Muscle of arm (tissue), 12 donors: ENCODE measurements around the gene MYO15B. TPM values are rescaled to one million over a fixed set of nuclear protein-coding genes. Genes with fewer than 3 reads are reported as not detected.

ENCODE experiments used
- DNase-seq: peaks from one replicate; pipeline ENCODE4 v3.0.0-alpha.2; 2013
- polyA plus RNA-seq, 12 donors: library from polyadenylated mRNA; unstranded; fragments of 120-200 nt; gene quantifications; one replicate each; pipeline ENCODE4 v1.2.1, GENCODE V29; 2013; ENCODE audit not compliant: insufficient read length in 12 of 12

The MYO15B gene
- polyA plus RNA-seq, 12 donors, result 56.2 to 196 (median 104) TPM; not detected in 1

DNA sequence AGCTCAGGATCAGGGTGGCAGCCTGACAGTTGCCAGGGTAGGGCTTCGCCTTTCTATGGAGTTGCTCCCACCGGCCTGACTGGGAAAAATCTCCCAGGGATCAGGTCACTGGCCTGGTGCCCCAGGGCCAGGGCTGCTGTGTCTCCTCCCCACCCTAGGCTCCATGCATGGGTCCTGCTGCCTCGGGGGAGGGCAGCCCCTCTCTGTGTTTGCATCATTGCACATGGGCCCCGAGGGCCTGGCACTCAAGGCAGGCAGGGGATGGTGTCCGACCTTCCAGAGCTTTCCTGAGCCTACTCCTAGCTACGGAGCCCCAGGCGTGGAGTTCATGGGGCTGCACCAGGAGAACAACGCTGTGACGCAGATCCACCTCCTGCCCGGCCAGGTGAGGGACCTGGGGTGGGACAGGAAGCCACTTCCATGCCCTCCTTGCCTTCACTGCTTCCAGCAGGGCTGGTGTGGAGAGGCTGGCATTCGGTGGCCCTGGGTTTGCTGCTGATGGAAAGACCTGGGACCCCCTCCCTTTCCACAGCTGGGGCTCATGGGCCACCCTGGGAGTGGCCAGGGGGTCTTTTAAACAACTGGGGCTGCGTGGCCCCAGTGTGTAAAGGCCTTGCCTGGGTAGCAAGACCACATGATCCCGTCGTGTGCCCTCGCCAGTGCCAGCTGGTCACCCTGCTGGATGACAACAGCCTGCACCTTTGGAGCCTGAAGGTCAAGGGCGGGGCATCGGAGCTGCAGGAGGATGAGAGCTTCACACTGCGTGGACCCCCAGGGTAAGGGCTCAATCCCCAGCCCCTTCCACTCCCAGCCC is 29.5 kb upstream of the MYO15B start:
- DNase-seq, result no peak

DNA sequence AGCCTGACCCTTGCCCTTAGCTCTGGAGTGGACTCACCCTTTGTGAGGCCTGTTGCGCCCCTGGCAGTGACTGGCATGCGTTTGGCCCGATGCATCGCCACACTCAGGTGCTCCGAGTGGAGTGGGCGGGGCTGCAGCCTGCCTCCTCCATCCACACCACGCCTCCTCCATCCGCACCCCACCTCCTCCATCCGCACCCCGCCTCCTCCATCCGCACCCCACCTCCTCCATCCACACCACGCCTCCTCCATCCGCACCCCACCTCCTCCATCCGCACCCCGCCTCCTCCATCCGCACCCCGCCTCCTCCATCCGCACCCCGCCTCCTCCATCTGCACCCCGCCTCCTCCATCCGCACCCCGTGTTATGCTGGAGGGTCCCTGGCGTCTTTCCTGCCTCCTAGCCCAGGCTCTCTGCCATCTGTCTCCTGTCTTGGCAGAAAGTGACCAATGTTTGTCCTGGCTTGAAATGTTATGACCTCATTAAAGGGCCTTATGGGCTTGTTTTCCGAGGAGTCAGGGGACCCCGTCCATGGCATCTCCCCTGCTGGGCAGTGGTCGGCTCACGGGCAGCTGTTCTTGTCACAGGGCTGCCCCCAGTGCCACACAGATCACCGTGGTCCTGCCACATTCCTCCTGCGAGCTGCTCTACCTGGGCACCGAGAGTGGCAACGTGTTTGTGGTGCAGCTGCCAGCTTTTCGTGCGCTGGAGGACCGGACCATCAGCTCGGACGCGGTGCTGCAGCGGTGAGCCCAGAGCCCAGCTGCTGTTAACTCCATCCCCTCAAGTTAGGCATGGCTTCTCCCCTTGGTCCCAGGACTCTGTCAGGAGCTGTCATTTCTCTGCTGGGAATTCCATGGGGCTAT is 28.7 kb upstream of the MYO15B start:
- DNase-seq, result no peak

DNA sequence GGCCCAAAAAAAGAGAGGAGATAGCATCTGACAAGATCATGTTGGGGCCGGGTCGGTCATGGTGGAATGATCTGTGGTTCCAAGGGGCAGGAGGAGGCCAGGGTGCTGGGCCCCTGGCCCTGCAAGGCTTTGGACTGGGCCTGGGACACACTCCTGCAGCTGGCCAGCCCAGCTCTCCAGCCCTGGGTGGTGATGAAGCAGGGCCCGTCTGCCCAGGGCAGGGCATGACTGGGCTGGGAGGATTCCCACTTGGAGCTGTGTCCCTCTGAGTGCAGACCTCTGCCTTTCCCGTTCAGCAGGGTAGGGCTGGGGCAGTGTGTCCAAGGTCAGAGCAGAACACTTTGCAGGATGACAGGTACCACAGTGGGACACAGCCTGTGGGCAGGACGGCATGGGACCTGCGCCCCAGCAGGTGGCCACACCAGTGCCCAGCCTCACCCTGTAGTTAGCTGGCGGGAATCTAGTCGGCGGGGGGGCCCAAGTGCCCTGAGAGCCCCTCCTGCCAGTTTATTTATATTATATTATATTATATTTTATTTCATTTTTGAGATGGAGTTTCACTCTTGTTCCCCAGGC is 27.6 kb upstream of the MYO15B start:
- DNase-seq, result no peak

DNA sequence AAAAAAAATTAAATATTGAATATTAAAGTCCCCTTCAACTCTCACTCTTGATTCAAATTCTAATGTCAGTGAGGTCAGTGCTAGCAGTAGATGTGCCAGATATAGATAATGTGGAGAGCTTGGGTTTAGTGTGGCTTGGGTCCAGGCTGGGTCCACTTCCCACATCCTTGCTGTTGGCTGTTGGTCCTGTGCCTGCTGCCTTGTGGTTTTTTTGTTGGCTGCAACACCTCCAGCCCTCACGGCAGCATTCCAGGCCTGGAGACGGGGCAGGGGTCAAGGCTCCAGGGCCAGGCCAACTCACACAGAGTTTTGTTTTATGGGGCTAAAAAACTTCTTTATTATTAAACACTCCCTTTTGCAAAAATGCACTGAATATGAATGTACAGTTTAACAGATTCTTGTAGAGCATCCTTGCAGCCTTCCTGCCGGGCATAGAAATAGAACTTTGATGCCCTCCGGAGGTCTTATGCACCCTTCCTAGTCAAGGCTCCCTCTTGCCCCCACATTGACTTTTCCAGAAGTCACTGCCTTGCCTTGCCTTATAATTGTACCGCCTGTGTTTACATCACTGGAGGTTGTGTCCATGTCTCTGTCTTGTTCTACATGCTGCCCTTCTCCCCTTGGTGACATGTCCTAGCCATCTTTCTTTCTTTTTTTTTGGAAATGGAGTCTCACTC is 25.5 kb upstream of the MYO15B start:
- no peak for DNase-seq

DNA sequence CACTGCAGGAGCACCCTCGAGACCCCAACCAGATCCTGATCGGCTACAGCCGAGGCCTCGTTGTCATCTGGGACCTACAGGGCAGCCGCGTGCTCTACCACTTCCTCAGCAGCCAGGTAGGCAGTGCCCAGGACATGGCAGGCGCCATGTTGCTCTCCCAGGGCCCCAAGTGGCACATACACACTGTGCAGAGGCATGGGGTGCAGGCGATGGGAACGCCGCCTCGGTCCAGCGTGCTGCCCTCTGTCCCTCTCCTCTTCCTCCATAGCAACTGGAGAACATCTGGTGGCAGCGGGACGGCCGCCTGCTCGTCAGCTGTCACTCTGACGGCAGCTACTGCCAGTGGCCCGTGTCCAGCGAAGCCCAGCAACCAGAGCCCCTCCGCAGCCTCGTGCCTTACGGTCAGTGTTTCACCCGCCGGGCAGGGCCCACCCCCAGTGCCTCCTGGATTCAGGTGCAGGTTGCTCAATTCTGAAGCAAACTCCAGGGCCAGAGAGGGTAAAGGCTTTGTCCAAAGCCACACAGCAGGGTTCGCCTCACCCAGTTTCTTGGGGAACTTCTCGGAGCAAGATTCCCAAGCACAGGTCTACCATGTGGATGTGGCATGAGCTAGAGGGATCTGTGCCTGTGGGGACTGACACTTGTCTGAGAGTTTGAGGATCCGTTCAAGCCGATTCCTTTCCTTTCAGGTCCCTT is 24.4 kb upstream of the MYO15B start:
- no peak for DNase-seq

DNA sequence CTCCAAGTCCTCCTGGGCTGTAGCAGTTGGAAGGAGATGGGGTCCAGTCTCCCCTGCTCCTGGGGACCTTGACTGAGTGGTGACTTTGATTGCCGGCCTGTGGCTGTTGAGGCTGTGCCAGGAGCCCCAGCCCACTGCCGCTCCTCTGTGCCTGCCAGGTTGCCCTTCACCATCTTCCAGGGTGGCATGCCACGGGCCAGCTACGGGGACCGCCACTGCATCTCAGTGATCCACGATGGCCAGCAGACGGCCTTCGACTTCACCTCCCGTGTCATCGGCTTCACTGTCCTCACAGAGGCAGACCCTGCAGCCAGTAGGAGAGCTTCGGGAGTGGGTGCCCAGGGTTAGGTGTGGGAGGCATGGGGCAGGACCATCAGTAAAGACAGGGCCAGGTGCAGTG is 23.4 kb upstream of the MYO15B start:
- DNase-seq, result no peak

DNA sequence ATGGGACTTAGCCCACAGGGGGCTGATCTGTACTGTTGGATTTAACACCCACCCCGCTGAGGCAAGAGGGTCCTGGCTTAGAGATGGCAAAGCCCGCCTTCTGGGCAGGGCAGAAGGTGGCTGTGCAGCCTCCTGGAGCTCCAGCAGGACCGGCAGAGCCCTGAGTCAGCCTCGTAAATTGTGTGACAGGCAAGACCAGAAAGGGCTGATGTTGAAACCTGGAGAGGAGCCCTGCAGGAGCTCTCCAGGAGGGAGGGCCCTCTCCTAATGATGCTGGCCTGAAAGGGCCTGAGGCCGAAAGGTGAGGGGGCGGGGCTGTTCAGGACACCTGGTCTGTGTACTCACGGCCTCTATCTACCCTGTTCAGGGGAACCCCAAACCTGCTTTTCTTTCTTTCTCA is 22.5 kb upstream of the MYO15B start:
- DNase-seq, result no peak

DNA sequence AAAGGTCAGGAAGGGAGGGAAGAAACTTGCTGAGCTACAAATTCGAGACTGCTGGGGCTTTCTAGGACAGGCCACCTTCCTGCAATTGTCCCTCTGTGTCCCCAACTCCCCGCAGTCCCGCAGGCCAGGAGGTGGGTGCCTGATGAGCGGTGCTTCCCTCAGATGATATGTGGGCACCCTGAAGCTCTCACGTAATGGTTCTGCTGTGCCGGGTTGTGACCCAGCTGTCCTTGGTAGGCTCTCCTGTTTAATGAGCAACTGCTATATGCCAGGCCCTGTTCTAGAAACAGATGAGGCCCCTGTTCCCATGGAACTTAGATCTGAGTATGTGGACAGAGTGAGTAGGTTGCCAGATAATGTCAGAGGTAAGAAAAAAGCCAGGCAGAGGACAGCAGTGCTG is 22.0 kb upstream of the MYO15B start:
- DNase-seq, result no peak

DNA sequence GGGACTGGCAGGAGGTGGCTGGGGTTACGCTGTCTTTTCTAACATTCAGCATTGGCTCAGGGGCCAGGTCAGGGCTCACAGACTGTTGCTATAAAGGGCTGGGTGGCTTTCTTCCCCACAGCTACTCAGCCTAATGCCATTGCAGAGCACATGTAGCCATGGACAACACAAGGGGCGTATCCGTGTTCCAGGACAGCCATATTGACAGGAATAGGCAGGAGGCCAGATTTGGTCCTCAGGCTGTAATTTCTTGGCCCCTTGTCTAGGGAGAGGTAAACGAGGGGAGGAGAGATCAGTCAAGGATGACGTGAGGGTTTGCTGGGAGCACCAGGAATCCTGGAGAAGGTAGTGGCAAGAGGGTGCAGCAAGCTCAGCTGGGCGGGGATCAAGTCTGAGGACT is 21.2 kb upstream of the MYO15B start:
- no peak for DNase-seq

DNA sequence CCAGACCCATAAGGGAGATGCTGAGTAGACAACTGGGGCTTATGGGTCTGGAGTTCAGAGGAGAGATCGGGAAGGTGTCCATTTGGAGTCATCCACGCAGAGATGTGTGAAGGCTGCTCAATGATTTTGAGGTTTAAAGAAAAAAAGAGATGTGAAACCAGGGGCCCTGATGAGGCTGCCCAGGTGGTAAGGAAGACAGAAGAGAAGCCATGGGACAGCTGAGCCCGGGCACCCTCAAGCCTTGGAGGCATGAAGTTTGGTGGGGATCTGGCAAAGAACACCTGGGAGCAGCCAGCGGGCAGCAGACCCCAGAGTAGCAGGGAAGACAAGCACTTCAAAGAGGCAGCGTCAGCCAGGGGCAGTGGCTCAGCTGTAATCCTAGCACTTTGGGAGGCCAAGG is 20.8 kb upstream of the MYO15B start:
- no peak for DNase-seq

DNA sequence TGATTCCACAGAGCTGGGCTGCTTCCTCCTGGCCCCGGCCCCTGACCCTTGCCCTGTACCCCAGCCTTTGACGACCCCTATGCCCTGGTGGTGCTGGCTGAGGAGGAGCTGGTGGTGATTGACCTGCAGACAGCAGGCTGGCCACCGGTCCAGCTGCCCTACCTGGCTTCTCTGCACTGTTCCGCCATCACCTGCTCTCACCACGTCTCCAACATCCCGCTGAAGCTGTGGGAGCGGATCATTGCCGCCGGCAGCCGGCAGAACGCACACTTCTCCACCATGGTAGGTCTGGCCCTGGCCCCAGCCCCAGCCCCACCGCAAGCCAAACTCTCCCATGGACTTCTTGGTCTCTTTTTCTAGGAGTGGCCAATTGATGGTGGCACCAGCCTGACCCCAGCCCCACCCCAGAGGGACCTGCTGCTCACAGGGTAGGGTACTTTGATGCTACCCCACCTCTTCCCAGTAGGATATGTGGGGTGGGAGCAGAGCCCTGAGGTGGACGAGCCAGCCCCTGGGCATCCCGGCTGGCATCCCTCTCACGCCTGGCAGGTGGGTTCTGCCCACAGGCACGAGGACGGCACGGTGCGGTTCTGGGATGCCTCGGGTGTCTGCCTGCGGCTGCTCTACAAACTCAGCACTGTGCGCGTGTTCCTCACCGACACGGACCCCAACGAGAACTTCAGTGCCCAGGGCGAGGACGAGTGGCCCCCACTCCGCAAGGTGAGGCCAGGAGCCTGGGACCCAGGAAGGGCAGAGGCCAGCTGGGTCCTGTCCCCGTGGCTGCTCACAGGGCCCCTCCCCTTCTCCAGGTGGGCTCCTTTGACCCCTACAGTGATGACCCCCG is 19.0 kb upstream of the MYO15B start:
- no peak for DNase-seq

DNA sequence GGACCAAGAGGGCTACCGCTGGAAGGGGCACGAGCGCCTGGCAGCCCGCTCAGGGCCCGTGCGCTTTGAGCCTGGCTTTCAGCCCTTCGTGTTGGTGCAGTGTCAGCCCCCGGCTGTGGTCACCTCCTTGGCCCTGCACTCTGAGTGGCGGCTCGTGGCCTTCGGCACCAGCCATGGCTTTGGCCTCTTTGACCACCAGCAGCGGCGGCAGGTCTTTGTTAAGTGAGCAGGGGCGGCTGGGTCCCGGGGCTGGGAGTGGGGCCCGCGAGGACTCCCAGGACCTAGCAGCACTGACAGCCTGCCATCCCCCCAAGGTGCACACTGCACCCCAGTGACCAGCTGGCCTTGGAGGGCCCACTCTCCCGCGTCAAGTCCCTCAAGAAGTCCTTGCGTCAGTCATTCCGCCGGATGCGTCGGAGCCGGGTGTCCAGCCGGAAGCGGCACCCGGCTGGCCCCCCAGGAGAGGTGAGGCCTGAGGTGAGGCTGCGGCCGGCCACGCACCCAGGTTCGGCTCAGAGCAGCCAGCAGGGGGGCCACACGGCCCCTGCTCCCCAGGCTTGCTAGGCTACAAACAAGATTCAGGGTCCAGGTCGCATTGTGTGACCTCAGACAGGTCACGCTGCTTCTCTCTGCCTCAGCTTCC is 17.4 kb upstream of the MYO15B start:
- DNase-seq, result no peak

DNA sequence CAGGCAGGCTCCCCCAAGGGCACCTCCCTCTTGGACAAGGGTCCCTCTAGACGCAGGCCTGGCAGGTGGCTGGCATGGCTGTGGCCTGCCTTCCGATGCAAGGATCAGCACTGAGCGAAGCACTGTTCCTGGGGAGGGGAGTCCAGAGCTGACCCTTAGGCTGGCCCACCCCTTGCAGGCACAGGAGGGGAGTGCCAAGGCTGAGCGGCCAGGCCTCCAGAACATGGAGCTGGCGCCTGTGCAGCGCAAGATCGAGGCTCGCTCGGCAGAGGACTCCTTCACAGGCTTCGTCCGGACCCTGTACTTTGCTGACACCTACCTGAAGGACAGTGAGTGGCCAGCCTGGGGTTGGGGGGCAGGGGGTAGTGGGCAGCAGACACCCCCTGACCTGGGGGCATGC is 16.8 kb upstream of the MYO15B start:
- DNase-seq, result no peak

DNA sequence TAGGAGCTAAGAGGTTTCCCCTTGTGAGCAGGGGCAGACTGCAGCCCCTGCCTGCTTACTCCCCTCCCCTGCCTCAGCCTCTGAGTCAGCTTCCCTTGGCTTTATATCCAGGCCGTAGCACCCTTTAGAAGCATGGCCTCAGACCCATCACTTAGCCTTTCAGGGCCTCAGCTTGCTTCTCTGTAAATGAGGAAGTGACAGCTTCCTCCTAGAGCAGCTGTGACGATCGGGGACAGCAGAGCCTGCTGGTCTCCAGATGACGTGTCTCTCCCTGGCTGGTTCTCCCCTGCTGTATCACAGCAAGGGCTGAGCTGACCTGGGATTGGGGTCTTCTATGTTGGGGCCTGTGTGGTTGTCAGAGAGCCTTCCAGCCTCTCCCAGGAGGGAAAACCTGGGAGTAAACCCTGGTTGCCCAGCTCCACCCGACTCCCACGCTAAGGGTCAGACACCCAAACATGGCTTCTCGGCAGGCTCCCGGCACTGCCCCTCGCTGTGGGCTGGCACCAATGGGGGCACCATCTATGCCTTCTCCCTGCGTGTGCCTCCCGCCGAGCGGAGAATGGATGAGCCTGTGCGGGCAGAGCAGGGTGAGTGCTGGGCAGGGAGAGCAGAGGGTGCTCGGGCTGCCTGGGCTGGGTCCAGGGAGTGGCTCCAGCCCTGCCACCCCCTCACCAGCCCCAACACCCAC is 16.3 kb upstream of the MYO15B start:
- no peak for DNase-seq

DNA sequence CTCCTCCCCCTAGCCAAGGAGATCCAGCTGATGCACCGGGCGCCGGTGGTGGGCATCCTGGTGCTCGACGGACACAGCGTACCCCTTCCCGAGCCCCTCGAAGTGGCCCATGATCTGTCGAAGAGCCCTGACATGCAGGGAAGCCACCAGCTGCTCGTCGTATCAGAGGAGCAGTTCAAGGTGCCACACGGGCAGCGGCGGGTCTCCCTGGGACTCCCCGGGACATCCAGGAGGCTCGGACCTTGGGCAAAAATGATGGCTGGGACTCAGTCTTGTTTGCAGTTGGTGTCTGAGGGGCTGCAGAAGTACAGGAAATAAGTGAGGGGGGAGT is 15.8 kb upstream of the MYO15B start:
- no peak for DNase-seq

DNA sequence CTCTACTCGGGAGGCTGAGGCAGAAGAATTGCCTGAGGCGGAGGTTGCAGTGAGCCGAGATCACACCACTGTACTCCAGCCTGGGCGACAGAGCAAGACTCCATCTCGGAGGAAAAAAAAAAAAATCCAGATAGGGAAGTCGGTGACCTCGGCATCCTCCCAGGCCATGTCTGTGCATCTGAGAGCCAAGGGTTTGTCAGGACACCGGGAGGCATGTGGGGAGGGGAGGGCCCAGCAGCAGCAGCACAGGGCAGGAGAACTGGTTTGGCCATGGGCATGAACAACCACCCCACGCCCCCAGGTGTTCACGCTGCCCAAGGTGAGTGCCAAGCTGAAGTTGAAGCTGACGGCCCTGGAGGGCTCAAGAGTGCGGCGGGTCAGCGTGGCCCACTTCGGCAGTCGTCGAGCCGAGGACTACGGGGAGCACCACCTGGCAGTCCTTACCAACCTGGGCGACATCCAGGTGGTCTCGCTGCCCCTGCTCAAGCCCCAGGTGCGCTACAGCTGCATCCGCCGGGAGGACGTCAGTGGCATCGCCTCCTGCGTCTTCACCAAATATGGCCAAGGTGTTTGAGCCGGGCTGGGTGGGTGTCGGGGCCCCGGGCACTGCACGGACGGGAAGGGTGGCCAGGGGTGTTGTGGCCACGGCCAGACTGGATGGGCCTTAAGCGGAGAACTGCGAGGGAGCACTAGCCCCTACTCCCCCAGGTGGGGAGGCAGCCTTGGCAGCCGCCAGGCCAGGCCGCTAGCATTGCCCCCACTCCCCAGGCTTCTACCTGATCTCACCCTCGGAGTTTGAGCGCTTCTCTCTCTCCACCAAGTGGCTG is 14.7 kb upstream of the MYO15B start:
- DNase-seq, result no peak

DNA sequence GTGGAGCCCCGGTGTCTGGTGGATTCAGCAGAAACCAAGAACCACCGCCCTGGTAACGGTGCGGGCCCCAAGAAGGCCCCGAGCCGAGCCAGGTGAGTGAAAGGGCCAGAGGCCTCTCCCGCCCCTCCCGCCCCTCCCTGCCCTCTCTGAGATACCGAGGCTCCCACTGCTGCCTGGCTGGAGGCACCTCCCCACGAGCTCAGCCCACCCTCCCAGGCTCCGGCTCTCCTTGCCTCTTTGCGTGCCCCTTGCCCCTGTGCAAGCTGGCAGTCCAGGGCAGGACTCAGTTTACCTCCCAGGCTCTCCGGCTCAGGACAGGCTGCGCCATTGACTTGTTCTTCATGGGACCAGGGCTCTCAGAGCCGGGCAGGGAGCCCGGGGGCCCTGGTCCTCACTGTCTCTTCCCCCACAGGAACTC is 14.1 kb upstream of the MYO15B start:
- no peak for DNase-seq

DNA sequence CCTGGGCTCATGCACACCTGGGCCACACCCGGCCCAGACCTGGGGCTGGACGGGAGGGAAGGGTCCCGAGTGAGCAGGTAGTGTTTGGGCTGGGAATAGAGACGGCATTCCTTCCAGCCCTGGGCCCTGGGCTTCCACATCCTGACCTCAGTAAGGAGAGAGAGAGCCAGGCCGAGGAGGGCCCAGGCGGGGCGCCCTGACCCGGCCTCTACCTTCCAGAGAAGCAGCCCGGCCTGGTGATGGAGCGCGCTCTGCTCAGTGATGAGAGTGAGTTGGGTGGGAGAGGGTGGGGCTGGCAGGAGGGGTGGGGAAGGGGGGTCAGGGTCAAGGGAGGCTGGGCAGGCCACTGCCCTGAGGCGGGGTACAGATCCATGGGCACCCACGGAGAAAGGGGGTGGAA is 13.6 kb upstream of the MYO15B start:
- no peak for DNase-seq
